Measurements from ENCODE around the gene FBXW5. TPM values are rescaled to one million over a fixed set of nuclear protein-coding genes. Genes with fewer than 3 reads are reported as not detected.

Gene FBXW5
- total RNA-seq, 1 experiment from 2014 or later = 62.2 TPM

- H2BK15ac ChIP-seq (ENCODE audit: low read depth, low read length) = no peak overlapping the region
- H4K91ac ChIP-seq (ENCODE audit: insufficient read length, low read depth, low read length) = no peak overlapping the region
- H3K14ac ChIP-seq (ENCODE audit: insufficient read depth, low read length) = no peak overlapping the region
- no peak overlapping the region for H2BK120ac ChIP-seq (ENCODE audit: low read depth, low read length, poor library complexity, severe bottlenecking)
- H2AK5ac ChIP-seq (ENCODE audit: insufficient read length, low read length) = no peak overlapping the region
- H3K4ac ChIP-seq (ENCODE audit: low read depth, low read length) = no peak overlapping the region
- Mint-ChIP-seq H3K36me3 (ENCODE audit: insufficient read depth in 1 of 3, low read depth in 3 of 3) (peaks cover 42 to 64% (median 62%) of the 10 kb centered on the region in 3 experiments; a peak in 6 of 7 replicates), H3K4me3 (no peak overlapping the region), H3K4me1 (no peaks in the 10 kb centered on the region), H3K27ac (no peak overlapping the region), H3K27me3 (ENCODE audit: low read depth) (no peaks in the 10 kb centered on the region), H3K9me3 (no peaks in the 10 kb centered on the region)
- no peak overlapping the region for H3T11ph ChIP-seq (ENCODE audit: low read length)
- DNase-seq = no peak
- H4K20me1 ChIP-seq (ENCODE audit: control insufficient read depth, insufficient read depth, insufficient read length) = no peaks in the 10 kb centered on the region
- H2BK20ac ChIP-seq (ENCODE audit: low read depth, low read length, poor library complexity, severe bottlenecking) = no peak overlapping the region
- peaks cover 3% of the 10 kb centered on the region for H3K79me1 ChIP-seq (ENCODE audit: insufficient read depth, low read depth, low read length, poor library complexity, severe bottlenecking)
- no peak overlapping the region for H2AFZ ChIP-seq (ENCODE audit: low read length)
- H3K4me1 ChIP-seq (ENCODE audit: insufficient read depth, low read length) = no peaks in the 10 kb centered on the region
- WGBS (ENCODE audit: extremely low coverage, insufficient read length, low lambda C conversion rate) = no CpG with 5 or more reads among the region's 11 CpGs
- no peak overlapping the region for H4K8ac ChIP-seq (replicated peaks; ENCODE audit: insufficient read length, low read depth, low read length)
- H4K5ac ChIP-seq (ENCODE audit: insufficient read length, low read depth, low read length) = no peak overlapping the region
- no peaks in the 10 kb centered on the region for H3K23me2 ChIP-seq (ENCODE audit: insufficient read length, low read depth, low read length, poor library complexity, severe bottlenecking)
- TF ChIP-seq CTCF (conservative IDR thresholded peaks at IDR 0.05) = no peak
- H3K9me3 ChIP-seq (ENCODE audit: control insufficient read depth, low read depth, low read length) = no peaks in the 10 kb centered on the region
- no peak overlapping the region for H3K18ac ChIP-seq (ENCODE audit: insufficient read length, low read depth, low read length)
- no peaks in the 10 kb centered on the region for H3K79me2 ChIP-seq (ENCODE audit: insufficient read depth, low read length)
- no peak overlapping the region for H3K23ac ChIP-seq (ENCODE audit: insufficient read length, low read depth, low read length)
- H3K4me2 ChIP-seq (ENCODE audit: insufficient read depth, insufficient read length, low read length) = no peak overlapping the region
- H2BK12ac ChIP-seq (ENCODE audit: insufficient read length, low read depth, low read length) = no peak overlapping the region
- H3K9ac ChIP-seq (ENCODE audit: extremely low read depth, insufficient read length, low read length) = no peak overlapping the region
- no peak overlapping the region for H2BK5ac ChIP-seq (ENCODE audit: insufficient read length, low read length)
- H3K27ac ChIP-seq (ENCODE audit: insufficient read length, low read depth, low read length) = no peak overlapping the region
- H3K56ac ChIP-seq (ENCODE audit: insufficient read length, low read depth, low read length) = no peak overlapping the region
- no peaks in the 10 kb centered on the region for H3K27me3 ChIP-seq (ENCODE audit: insufficient read depth, low read length)
Observed at GRCh38 chr9:136917902-136918301, 26.6 kb downstream of the FBXW5 start.
